Neural progenitor cell (in vitro differentiated cells): ENCODE data around the gene KLHL15.

Experiments used
- CTCF ChIP-seq: fragments of 200-600 bp; sonication (generic); IDR thresholded peaks from 2 replicates; pipeline ENCODE4 v1.5.1; 2017; ENCODE audit warnings: antibody characterized with exemption, mild to moderate bottlenecking
- EZH2 ChIP-seq: fragments of 200-600 bp; sonication (generic); IDR thresholded peaks from 2 replicates; pipeline ENCODE4 v1.6.1; 2017; ENCODE audit warnings: antibody characterized with exemption, mild to moderate bottlenecking, moderate library complexity
- EZH2phosphoT487 ChIP-seq: fragments of 200-600 bp; sonication (generic); IDR thresholded peaks from 2 replicates; pipeline ENCODE4 v1.6.1; 2017; ENCODE audit warnings: antibody characterized with exemption

DNA sequence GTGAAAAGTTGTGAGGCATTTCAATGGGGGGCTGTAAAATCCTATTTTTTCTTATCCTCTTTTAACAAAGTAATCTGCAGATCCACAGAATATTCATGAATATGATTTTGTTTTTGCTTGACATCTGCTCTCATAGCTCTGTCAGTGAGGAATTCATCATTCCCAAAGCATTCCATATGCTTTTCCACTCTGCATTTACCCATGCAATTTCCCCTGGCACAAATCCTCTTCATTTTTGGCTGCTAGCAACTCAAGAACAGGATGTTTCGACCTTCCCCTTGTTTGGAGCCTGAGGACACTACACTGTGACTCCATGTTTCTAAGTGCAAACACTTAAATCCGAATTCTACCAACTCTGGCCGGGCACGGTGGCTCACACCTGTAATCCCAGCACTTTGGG lies 48.5 kb downstream of the KLHL15 start:
- TF ChIP-seq EZH2 = no peak
- TF ChIP-seq CTCF = no peak
- TF ChIP-seq EZH2phosphoT487 = no peak
